PC-9 (cell line): ENCODE measurements around the gene EXOC1L.

Experiments used
- CTCF ChIP-seq: fragments of 200-600 bp; sonication (generic); conservative IDR thresholded peaks from 2 replicates; pipeline ENCODE4 v1.6.1; 2017; ENCODE audit warnings: mixed run types, antibody characterized with exemption, mild to moderate bottlenecking, moderate library complexity
- EZH2 ChIP-seq: fragments of 200-600 bp; sonication (generic); IDR thresholded peaks from 2 replicates; pipeline ENCODE4 v1.8.0; 2017; ENCODE audit warnings: antibody characterized with exemption, low read depth

- TF ChIP-seq EZH2: no peak
- no peak for TF ChIP-seq CTCF
Observed at GRCh38 chr4:55770662-55771061, 48.9 kb upstream of the EXOC1L start.
